Tongue (tissue), 2 donors: ENCODE data around the gene POLR3H. TPM values are rescaled to one million over a fixed set of nuclear protein-coding genes. Genes with fewer than 3 reads are reported as not detected.
A peak's percentile ranks its signal among the peaks of the same experiment; 100 is the strongest.

Experiments
- DNase-seq: peaks from one replicate; pipeline ENCODE4 v3.0.0-alpha.2; 2015
- total RNA-seq: library from RNA; depleted of rRNA; stranded (reverse); fragments of >200 nt; gene quantifications from one replicate; pipeline ENCODE4 v1.2.3, GENCODE V29; 2014

POLR3H gene
- total RNA-seq, 1 donor from 2014 or later: 12.9 TPM

DNA sequence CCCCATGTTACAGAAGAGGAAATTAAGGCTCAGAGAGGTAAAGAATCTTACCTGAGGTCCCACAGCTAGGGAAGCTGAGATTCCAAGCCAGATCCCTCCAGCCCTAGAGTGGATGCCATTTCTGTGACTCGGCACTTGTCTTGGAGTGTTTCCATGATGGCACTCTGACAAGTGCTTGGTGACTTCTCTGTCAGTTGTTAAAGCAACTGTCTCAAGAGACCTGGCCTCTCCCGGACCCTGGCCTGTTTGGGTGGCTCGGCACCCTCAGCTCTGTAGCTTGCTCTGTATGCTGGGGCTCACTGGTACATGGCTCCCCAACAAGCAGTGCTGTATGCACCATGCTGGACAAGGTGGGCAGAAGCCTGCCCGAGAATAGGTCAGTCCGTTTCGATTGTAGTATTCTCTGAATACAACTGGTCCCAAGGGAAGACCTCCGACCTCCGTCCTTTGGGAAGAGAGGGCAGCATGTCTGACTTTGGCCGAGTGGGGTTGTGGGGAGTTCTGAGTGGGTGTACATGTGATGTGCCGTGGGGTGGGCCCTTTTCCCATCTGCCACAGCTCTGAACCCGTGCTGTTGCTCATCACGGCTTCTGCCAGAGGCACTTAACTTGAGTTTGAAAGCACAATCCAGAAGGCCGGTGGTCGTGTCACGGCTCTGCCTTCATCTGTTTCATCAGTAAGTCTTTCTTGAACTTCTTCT, 63.0 kb downstream of the POLR3H start:
- peak; percentile 20 for DNase-seq

DNA sequence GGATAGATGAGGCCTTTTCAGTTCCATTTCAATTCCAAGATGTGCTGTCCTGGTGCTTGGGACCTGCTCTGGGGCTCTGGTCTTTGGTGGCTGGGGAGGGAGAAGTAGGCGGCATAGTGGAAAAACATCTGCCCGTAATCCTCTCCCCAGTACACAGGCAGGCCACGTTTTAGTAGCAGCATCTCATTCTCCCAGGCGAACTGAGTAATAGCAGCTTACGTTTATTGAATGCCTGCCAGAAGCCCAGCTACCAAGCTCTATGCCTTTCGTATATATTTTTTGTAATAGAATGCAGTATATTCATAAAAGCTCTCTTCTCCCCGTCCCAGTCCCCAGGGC, 63.9 kb downstream of the POLR3H start:
- DNase-seq: peak; percentile 23

DNA sequence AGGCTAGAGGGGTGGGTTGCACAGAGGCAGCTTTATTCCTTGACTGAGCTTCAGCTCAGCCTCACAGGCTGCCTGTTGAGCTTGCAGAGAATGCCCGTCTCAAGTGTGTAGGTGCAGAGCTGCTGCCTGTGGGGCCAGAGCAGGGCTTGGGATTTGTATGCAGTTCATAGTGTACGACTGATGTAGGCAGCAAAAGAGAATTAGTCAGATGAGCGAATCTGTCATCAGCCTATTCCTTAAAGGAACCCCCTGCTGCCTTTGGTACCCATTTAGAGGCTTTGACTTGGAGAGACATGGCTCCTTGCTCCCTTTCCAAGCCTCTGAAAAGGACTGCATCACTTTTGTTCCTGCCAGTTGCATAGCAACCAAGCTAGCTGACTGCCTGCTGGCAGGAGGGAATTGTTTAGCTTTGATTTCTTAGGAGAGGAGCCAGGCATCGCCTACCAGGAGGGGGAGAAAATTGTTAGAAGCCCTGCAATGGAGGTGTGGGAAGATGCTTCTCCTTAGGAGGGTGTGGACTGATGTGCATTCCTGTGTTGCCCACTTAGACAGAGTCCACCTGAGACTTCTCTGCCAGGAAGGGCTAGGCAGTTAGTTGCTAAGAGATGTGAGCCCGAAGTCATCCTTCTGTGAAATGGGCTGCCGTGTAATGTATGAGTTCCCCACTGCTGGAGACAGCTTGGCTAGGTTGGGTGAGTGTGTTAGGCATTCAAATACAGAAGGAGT, 64.4 kb downstream of the POLR3H start:
- DNase-seq: peak; percentile 33

- no peak for DNase-seq
Observed at GRCh38 chr22:41478891-41479521, 65.3 kb downstream of the POLR3H start.

DNA sequence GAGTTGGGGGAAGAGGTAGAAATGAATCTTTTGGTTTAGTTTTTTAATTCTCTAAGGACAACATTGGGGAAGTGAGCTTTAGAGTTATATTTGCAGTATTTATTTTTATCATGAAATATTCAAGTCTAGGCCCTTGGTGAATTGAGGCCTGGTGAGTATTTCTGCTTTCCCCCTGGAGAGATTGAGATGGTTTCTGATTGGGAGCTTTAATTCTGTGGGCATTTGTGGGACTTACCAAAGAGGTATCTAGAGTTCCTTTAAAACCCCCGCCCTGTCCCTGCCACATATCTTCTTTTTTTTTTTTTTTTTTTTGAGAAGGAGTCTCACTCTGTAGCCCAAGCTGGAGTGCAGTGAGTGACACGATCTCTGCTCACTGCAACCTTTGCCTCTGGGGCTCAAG, 65.8 kb downstream of the POLR3H start:
- DNase-seq: no peak

Other genes starting within 250 kb of the POLR3H start
- 37.8 TPM for gene ZC3H7B, start 242.9 kb downstream of the POLR3H start, total RNA-seq
- gene TEF, start 162.5 kb downstream of the POLR3H start, total RNA-seq: 14.5 TPM
- gene TOB2, start 97.7 kb downstream of the POLR3H start, total RNA-seq: 46.2 TPM
- 37.1 TPM for gene PHF5A, start 75.8 kb downstream of the POLR3H start, total RNA-seq
- 207 TPM for gene ACO2, start 75.4 kb downstream of the POLR3H start, total RNA-seq
- 2.2 TPM for gene CSDC2, start 16.5 kb upstream of the POLR3H start, total RNA-seq
- 22.9 TPM for gene PMM1, start 45.4 kb upstream of the POLR3H start, total RNA-seq
- 30.4 TPM for gene DESI1, start 76.6 kb upstream of the POLR3H start, total RNA-seq
- gene XRCC6, start 76.8 kb upstream of the POLR3H start, total RNA-seq: 240 TPM
- 68.6 TPM for gene SNU13, start 144.4 kb upstream of the POLR3H start, total RNA-seq
- not detected for gene MEI1, start 155.0 kb upstream of the POLR3H start, total RNA-seq